A549 treated with dexamethasone at 1 μM for 4 hours (cell line): ENCODE data around the gene HOXB5. TPM values are rescaled to one million over a fixed set of nuclear protein-coding genes. Genes with fewer than 3 reads are reported as not detected.

Source experiments
- total RNA-seq: library from RNA; stranded (reverse); fragments of 200-300 nt; extraction: Qiagen RNA extraction; gene quantifications from 5 replicates; pipeline ENCODE4 v1.2.3, GENCODE V29; 2022

The HOXB5 gene
- total RNA-seq, result 0.88 to 2.5 TPM (median 2.0 TPM) in 5 replicates

DNA sequence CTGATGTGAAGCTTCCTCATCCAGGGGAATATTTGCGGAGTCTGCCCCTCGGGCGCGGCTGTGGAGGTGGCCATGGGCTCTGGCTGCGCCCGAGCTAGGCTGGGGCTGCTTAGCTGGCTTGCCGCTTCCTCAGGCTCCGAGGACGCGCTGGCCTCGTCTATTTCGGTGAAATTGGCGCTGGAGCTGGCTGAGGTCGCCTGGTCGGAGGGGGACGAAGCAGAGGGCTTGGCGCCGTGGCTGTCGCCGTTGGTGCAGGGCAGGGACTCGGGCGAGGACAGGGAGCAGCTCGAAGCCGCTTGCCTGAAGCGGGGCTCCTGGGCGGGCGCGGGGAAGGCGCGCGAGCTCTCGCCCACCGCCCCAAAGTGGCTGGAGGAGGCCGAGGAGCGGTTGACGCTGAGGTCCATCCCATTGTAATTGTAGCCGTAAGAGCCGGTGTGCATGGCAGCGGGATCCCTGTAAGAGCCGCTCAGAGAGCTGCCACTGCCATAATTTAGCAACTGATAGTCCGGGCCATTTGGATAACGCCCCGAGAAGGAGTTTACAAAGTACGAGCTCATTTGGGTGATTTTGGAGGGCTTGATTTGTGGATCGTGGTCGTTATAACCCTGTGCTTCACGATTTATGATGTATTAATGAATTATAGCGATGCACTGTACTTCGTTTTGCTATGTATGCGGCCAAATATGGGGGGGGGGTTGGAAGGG is at the start of gene HOXB5:
Gene HOXB5, minus strand, starts transcription at position 654 of the 704 bp plus-strand sequence. Its CDS starts 97 bp downstream, at position 557.

DNA sequence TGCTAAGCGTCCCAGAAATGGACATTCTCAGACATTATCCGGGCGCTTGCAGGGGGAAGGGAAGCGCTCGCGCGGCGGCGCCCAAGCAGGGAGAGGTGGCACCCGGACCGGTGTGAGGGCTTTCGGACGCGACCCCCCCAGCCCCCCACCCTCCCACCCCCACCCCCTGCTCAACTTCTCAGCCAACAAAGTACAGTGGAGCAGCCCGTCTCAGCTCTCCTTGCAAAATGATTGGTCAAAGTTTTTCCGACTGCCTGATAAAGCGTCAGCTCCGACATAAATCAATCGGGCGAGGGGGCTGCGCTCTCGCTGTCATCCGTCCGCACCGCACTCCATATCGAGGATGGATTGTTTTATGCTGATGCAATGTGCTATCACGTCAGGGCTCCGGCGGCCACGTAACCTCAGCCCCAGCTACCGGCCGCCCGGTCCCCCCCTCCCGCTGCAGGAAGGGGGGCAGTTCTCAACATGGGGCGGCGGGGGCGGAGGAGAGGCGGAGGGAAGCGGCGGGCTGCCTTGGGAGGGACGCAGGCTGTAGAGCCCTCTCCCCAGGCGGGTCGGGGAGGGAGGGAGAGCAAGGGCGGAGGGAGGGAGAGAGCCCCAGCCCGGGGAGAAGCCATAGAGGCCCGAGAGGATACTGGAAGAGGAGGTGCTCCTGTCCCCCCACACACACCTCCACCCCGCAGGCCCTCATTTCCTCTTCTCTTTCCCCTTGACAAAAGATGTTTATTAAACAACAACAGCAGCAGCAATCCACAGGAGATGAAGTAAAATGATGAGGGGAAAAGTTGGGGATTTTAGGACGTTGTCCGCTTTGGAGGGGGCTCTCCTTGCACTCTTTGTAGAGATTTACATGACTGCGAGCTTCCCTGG is 32.9 kb upstream of the HOXB5 start, which contains the start of gene HOXB9:
Gene HOXB9, minus strand, starts transcription at position 114 of the 873 bp plus-strand sequence. Its CDS starts 89 bp downstream, at position 25.

GRCh38 chr17:48615047-48615962 is 21.7 kb upstream of the HOXB5 start, which contains the start of gene HOXB8:
Gene HOXB8 (minus strand): TSS chr17:48615292. CDS start chr17:48614704, 588 bp downstream.

GRCh38 chr17:48610282-48611211 is 17.0 kb upstream of the HOXB5 start, which contains the start of gene HOXB7:
Gene HOXB7 (minus strand): TSS chr17:48611017. CDS start chr17:48610918, 99 bp downstream.

GRCh38 chr17:48604770-48605329 is 11.3 kb upstream of the HOXB5 start, which contains the start of gene HOXB6:
Gene HOXB6 (minus strand): TSS chr17:48604986. CDS start chr17:48598150, 6,836 bp downstream.

GRCh38 chr17:48589831-48590606 is 3.6 kb downstream of the HOXB5 start, which contains the start of gene HOXB3:
Gene HOXB3 (minus strand): TSS chr17:48590241. CDS start chr17:48552474, 37,767 bp downstream.

GRCh38 chr17:48577946-48578615 is 15.5 kb downstream of the HOXB5 start, which contains the start of gene HOXB4:
Gene HOXB4 (minus strand): TSS chr17:48578350. CDS start chr17:48578319, 31 bp downstream.

DNA sequence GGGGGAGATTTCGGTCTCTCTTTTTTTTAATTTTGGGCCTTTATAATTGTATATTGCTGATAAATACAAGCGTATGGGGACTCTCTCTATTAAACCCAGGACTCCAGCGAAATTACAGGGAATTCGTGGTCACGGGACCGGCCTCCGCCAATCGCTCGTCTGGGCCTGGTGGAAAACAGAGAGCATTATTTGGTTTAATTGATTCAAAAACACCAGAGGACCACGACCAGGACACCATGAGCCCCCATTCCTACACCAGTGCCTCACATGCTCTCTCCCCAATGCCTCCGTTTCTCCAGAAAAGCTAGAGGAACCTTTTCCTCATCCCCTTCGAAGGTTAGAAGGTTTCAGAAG is 48.6 kb downstream of the HOXB5 start, which contains the start of gene HOXB2:
Gene HOXB2, minus strand, starts transcription at position 88 of the 354 bp plus-strand sequence. CDS start 198 bp downstream, outside the sequence.

Other genes with a start within 250 kb of the HOXB5 start
- 0.11 to 0.14 TPM in 2 of 5 replicates, not detected in the others for gene SKAP1, start 163.6 kb downstream of the HOXB5 start, total RNA-seq
- not detected in 5 replicates for gene HOXB1, start 62.8 kb downstream of the HOXB5 start, total RNA-seq
- 0.33 to 0.46 TPM (median 0.34 TPM) in 5 replicates for gene HOXB2, start 48.7 kb downstream of the HOXB5 start, total RNA-seq
- gene HOXB4, start 15.4 kb downstream of the HOXB5 start, total RNA-seq, result 0.06 to 0.13 TPM (median 0.09 TPM) in 5 replicates
- 3.9 to 6.9 TPM (median 6.0 TPM) in 5 replicates for gene HOXB3, start 3.5 kb downstream of the HOXB5 start, total RNA-seq
- 2.5 to 5.9 TPM (median 4.8 TPM) in 5 replicates for gene HOXB6, start 11.2 kb upstream of the HOXB5 start, total RNA-seq
- gene HOXB7, start 17.2 kb upstream of the HOXB5 start, total RNA-seq, result 28.6 to 35.7 TPM (median 31.4 TPM) in 5 replicates
- gene HOXB8, start 21.5 kb upstream of the HOXB5 start, total RNA-seq, result 5.3 to 6.8 TPM (median 5.9 TPM) in 5 replicates
- 7.0 to 7.5 TPM (median 7.3 TPM) in 5 replicates for gene HOXB9, start 32.6 kb upstream of the HOXB5 start, total RNA-seq
- not detected in 5 replicates for gene PRAC1, start 128.7 kb upstream of the HOXB5 start, total RNA-seq
- gene PRAC2, start 129.4 kb upstream of the HOXB5 start, total RNA-seq, result not detected in 5 replicates
- gene HOXB13, start 135.0 kb upstream of the HOXB5 start, total RNA-seq, result 1.6 to 2.3 TPM (median 2.0 TPM) in 5 replicates
- 0.56 to 1.1 TPM (median 0.70 TPM) in 5 replicates for gene TTLL6, start 223.4 kb upstream of the HOXB5 start, total RNA-seq
- 76.5 to 92.9 TPM (median 91.9 TPM) in 5 replicates for gene CALCOCO2, start 237.3 kb upstream of the HOXB5 start, total RNA-seq